ENCODE measurements around the gene DGKG. TPM values are rescaled to one million over a fixed set of nuclear protein-coding genes. Genes with fewer than 3 reads are reported as not detected.

DGKG gene
- total and polyA plus RNA-seq, 2 of the 8 experiments (the other 6 are each of a cell fraction or from before 2014, with no cell fraction given), result 0.30 to 0.48 TPM

- Histone ChIP-seq H3K4me3 (ENCODE audit: extremely low read depth in 1 of 4, insufficient read depth in 2 of 4, low read depth in 3 of 4, low read length in 4 of 4) (no peak overlapping the region), H2BK15ac (ENCODE audit: low read length) (no peak overlapping the region), H3K23ac (ENCODE audit: insufficient read length) (no peak overlapping the region), H3K27ac (ENCODE audit: low read depth, low read length) (no peak overlapping the region), H3K56ac (replicated peaks; ENCODE audit: insufficient read length, low read depth, low read length) (no peak overlapping the region), H2BK120ac (replicated peaks; ENCODE audit: low read depth, low read length) (no peak overlapping the region), H3K9ac (replicated peaks in 1 of 4; ENCODE audit: extremely low read depth in 1 of 4, low read depth in 3 of 4, low read length in 3 of 4) (no peak overlapping the region), H3K14ac (ENCODE audit: insufficient read length) (no peak overlapping the region), H3K4me2 (ENCODE audit: insufficient read depth in 1 of 2, low read depth in 2 of 2, low read length in 2 of 2) (no peak overlapping the region), H2BK5ac (ENCODE audit: low read depth, low read length) (no peak overlapping the region), H3K18ac (ENCODE audit: extremely low read depth, low read length) (no peak overlapping the region), H3K79me1 (ENCODE audit: low read depth, low read length) (no peaks in the 10 kb centered on the region), H4K8ac (ENCODE audit: extremely low read depth, insufficient read depth, low read length) (no peak overlapping the region), H4K5ac (ENCODE audit: insufficient read length, low read depth, low read length) (no peak overlapping the region), H3K79me2 (ENCODE audit: control insufficient read depth in 1 of 2, insufficient read depth in 2 of 2, low read length in 2 of 2) (no peaks in the 10 kb centered on the region), H4K20me1 (replicated peaks in 1 of 2; ENCODE audit: control insufficient read depth in 1 of 2, insufficient read depth in 2 of 2, low read length in 2 of 2) (no peaks in the 10 kb centered on the region), H4K91ac (replicated peaks; ENCODE audit: insufficient read length, low read length) (no peak overlapping the region), H3K4ac (replicated peaks; ENCODE audit: insufficient read length, low read depth, low read length) (no peak overlapping the region), H2BK20ac (ENCODE audit: low read length) (no peak overlapping the region), H3K36me3 (ENCODE audit: control insufficient read depth in 2 of 4, insufficient read depth in 4 of 4, low read length in 3 of 4) (no peaks in the 10 kb centered on the region), H3K9me3 (ENCODE audit: insufficient read depth in 2 of 2, low read depth in 1 of 2, low read length in 1 of 2) (no peaks in the 10 kb centered on the region), H3K27me3 (replicated peaks in 1 of 4; ENCODE audit: control insufficient read depth in 3 of 4, extremely low read depth in 1 of 4, insufficient read depth in 3 of 4, low read length in 3 of 4) (no peaks in the 10 kb centered on the region), H2AFZ (ENCODE audit: low read length) (no peak overlapping the region), H2BK12ac (ENCODE audit: low read depth, low read length) (no peak overlapping the region), H2AK5ac (ENCODE audit: low read depth, low read length) (no peak overlapping the region), H3K23me2 (ENCODE audit: low read depth, low read length) (no peaks in the 10 kb centered on the region), H3K4me1 (replicated peaks in 1 of 4; ENCODE audit: control insufficient read depth in 3 of 4, insufficient read depth in 4 of 4, low read length in 3 of 4) (no peaks in the 10 kb centered on the region)
- TF ChIP-seq JUN (IDR thresholded peaks at IDR 0.05; ENCODE audit: low read depth, low read length) (no peak), CEBPB (IDR thresholded peaks at IDR 0.05; ENCODE audit: low read depth, low read length) (no peak), ATF2 (IDR thresholded peaks at IDR 0.05; ENCODE audit: low read length) (no peak), RNF2 (IDR thresholded peaks at IDR 0.05; ENCODE audit: borderline replicate concordance, low read depth, low read length, missing control alignments, poor library complexity, severe bottlenecking) (no peak), RFX5 (IDR thresholded peaks at IDR 0.05; ENCODE audit: borderline replicate concordance, low read depth, low read length) (no peak), SRF (IDR thresholded peaks at IDR 0.05; ENCODE audit: low read depth, low read length) (no peak), E2F6 (IDR thresholded peaks at IDR 0.05) (no peak), KDM5A (IDR thresholded peaks at IDR 0.05; ENCODE audit: low read length) (no peak), BCL11A (IDR thresholded peaks at IDR 0.05; ENCODE audit: low read depth in 2 of 2, low read length in 2 of 2) (no peak), CBX8 (IDR thresholded peaks at IDR 0.05; ENCODE audit: borderline replicate concordance, low read depth, low read length) (no peak), MAFK (IDR thresholded peaks at IDR 0.05; ENCODE audit: low read depth, low read length) (no peak), POU5F1 (IDR thresholded peaks at IDR 0.05; ENCODE audit: low read depth, low read length) (no peak)
- ChIA-PET POLR2A (ENCODE audit: partially characterized antibody) (no interaction called here), CTCF (ENCODE audit: partially characterized antibody) (interaction anchor here (0.7 kb wide), 1 partner anchor 142 kb away, joined by 3 read pairs; no protein-coding TSS in a partner anchor)
- FAIRE-seq (no peak), DNase-seq (ENCODE audit: low read depth in 1 of 2, low spot score in 2 of 2) (no peak)
- 85% methylated on average over 6 of the region's 6 CpGs; no CpG with 5 or more reads in 1 of the 2 experiments for WGBS, 2 experiments (ENCODE audit: extremely low coverage in 1 of 2, insufficient coverage in 1 of 2, insufficient read length in 1 of 2, insufficient replicate concordance in 2 of 2, low coverage in 1 of 2, low lambda C conversion rate in 2 of 2, missing lambda C conversion rate in 1 of 2)
Observed at GRCh38 chr3:186401556-186401955, 39.5 kb upstream of the DGKG start.
